Measurements from ENCODE around the gene SLC6A8.

DNA sequence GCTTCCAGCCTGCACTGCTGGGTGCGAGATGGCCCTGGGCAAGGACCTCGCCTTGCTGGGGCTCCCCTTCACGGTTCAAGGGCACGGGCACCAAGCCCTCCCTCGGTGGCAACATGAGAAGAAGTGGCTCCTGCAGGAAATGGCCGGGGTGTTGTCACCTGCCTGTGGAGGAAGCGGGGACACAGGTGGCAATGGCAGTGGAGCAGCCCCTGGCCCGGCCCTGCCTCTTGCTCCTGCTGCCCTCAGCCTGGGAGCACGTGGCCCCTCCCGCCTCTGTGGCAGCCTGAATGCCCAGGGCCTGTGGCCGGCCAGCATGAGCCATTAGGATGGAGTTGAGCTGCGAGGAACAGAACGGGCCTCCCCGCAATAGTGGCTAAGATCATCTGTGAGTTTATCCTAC lies 53.7 kb downstream of the SLC6A8 start:
- no peak for TF ChIP-seq CTCF (IDR thresholded peaks at IDR 0.05)
- TF ChIP-seq EZH2phosphoT487 (IDR thresholded peaks at IDR 0.05): no peak

All from neural progenitor cell (in vitro differentiated cells).